OCI-LY3 (cell line): ENCODE results near the gene IFIT1.
A peak's percentile ranks its signal among the peaks of the same experiment; 100 is the strongest.
"Not testable (repeated sequence)": the region's sequence is repeated elsewhere in the genome, so short reads cannot be mapped to it uniquely, and the experiment has no call there.

Experiments
- H2AFZ ChIP-seq: fragments of 200-600, 300-600 bp; shearing (Covaris generic); 2 replicates; pipeline ENCODE4 v1.6.0; 2014; ENCODE audit warnings: antibody characterized with exemption, low read depth, low read length
- H3K27ac ChIP-seq: fragments of 200-600, 300-600 bp; sonication (generic); 2 replicates; pipeline ENCODE4 v1.5.1; 2014; ENCODE audit warnings: mild to moderate bottlenecking, low read length, moderate library complexity, mixed read lengths
- H3K27me3 ChIP-seq: fragments of 200-600, 300-600 bp; sonication (generic); 2 replicates; pipeline ENCODE4 v1.6.1; 2014; ENCODE audit warnings: low read depth, low read length, mixed read lengths
- H3K36me3 ChIP-seq: fragments of 200-600, 300-600 bp; sonication (generic); replicated peaks from 2 replicates; pipeline ENCODE3; 2014; ENCODE audit warnings: low read depth, low read length, mixed read lengths
- H3K4me1 ChIP-seq: fragments of 300-600, 200-600 bp; sonication (generic); 2 replicates; pipeline ENCODE4 v1.6.1; 2014; ENCODE audit warnings: low read length, mixed read lengths
- H3K4me2 ChIP-seq: fragments of 200-600, 300-600 bp; sonication (generic); 2 replicates; pipeline ENCODE4 v1.6.1; 2014; ENCODE audit warnings: low read length, mixed read lengths
- H3K4me3 ChIP-seq: fragments of 300-600, 200-600 bp; sonication (generic); 2 replicates; pipeline ENCODE4 v1.5.1; 2014; ENCODE audit warnings: antibody characterized with exemption, mild to moderate bottlenecking, low read length, moderate library complexity
- H3K79me2 ChIP-seq: fragments of 300-600, 200-600 bp; shearing (Covaris generic); 2 replicates; pipeline ENCODE4 v1.6.1; 2014; ENCODE audit warnings: mild to moderate bottlenecking, low read length, mixed read lengths
- H3K9ac ChIP-seq: fragments of 300-600, 200-600 bp; shearing (Covaris generic); 2 replicates; pipeline ENCODE4 v1.6.0; 2014; ENCODE audit warnings: mild to moderate bottlenecking, low read length, moderate library complexity
- H3K9me3 ChIP-seq: fragments of 200-600, 300-600 bp; shearing (Covaris generic); 2 replicates; pipeline ENCODE4 v1.6.1; 2014; ENCODE audit warnings: low read length, mixed read lengths; ENCODE audit not compliant: insufficient read depth
- H4K20me1 ChIP-seq: fragments of 200-600, 300-600 bp; sonication (generic); 2 replicates; pipeline ENCODE4 v1.6.1; 2016; ENCODE audit warnings: low read length, mixed read lengths; ENCODE audit not compliant: insufficient read depth
- EZH2phosphoT487 ChIP-seq: fragments of 200-600 bp; shearing (Covaris generic); IDR thresholded peaks from 2 replicates; pipeline ENCODE4 v1.6.1; 2018; ENCODE audit warnings: antibody characterized with exemption, mixed run types, low read depth
- TF ChIP-seq, protein P1 (sequence below): fragments of 200-600, 300-600 bp; sonication (generic); IDR thresholded peaks from 2 replicates; pipeline ENCODE4 v1.5.1; 2014; ENCODE audit warnings: antibody characterized with exemption, low read length, low read depth

The IFIT1 gene

DNA sequence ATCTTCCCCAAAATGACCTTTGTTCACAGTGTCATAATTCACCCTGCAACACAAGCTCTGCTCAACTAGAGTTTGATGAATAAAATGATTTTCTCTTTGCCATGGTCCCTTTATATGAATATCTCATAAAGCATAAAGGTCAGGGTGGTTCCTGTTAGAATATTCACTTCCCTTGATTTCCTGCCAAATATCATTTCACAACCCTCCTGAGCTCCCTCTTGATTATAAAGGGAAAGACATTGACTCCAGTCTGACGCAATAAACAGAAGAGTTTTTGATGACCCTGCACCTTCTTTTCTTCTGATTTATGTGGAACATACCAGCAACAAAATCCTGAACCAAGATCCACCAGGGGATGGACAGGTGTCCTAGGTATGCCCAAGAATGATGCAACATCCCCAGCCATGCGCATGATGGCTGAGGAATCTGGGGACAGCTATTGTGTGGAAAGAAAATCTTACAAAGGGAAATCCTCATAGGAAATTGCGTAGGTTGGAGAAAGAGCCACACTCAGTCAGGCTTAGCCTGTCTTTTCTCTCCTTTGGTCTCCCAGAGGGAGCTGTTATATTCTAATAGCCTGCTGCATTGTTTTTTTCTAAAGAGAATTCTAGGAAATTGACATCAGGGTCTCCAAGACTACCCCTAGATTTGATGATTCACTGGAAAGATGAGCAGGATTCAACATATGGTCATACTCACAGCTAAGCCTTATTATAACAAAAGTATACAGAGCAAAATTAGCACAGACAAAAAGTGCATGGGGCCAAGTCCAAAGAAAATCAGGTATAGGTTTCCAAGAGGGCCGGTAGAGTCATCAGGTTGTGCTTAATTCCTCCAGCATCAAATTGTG, 45.8 kb upstream of the IFIT1 start:
- no peak for TF ChIP-seq EZH2phosphoT487
- TF ChIP-seq, protein P1, sequence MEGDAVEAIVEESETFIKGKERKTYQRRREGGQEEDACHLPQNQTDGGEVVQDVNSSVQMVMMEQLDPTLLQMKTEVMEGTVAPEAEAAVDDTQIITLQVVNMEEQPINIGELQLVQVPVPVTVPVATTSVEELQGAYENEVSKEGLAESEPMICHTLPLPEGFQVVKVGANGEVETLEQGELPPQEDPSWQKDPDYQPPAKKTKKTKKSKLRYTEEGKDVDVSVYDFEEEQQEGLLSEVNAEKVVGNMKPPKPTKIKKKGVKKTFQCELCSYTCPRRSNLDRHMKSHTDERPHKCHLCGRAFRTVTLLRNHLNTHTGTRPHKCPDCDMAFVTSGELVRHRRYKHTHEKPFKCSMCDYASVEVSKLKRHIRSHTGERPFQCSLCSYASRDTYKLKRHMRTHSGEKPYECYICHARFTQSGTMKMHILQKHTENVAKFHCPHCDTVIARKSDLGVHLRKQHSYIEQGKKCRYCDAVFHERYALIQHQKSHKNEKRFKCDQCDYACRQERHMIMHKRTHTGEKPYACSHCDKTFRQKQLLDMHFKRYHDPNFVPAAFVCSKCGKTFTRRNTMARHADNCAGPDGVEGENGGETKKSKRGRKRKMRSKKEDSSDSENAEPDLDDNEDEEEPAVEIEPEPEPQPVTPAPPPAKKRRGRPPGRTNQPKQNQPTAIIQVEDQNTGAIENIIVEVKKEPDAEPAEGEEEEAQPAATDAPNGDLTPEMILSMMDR = no peak
- Histone ChIP-seq H4K20me1 (no peaks in the 10 kb centered on the region), H2AFZ (no peak overlapping the region), H3K79me2 (no peaks in the 10 kb centered on the region), H3K9ac (no peak overlapping the region), H3K4me1 (peaks cover 20% of the 10 kb centered on the region), H3K27me3 (no peaks in the 10 kb centered on the region), H3K36me3 (no peaks in the 10 kb centered on the region), H3K27ac (no peak overlapping the region), H3K4me3 (no peak overlapping the region), H3K4me2 (no peak overlapping the region), H3K9me3 (no peaks in the 10 kb centered on the region)

DNA sequence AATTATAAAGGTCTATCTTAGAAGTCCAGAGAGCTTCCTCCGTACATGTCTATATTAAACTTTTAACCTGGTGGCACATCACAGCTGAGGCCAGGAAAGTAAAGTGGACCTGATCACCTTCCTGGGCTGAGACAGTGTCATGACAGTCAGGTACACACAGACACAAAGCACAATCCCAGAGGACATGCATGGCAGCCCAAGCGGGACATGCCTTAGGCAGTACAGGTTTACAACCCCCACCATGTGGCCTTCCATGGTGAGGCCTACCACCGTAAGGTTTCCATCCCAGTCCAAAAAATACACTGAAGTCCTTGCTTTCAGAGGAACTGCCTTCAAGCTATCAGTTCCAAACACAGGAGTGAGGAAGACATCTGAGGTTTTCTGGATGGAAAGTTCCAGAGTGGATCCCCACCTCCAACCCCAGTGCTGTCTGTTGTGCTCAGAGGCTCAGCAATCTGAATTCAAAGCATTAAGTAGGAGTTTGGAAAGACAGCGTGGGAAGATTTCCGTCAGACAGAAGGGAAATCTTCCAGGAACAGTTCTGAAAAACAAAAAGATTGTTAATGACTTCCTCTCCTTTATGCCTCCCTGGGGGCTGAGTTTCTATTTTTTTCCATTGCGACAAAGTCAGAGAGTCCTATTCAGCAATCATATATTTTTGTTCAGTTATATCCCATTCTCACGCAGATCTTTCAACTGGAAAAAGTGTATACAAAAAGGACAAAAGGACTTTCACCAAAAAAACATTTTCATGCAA, 44.5 kb upstream of the IFIT1 start:
- no peak overlapping the region for H2AFZ ChIP-seq
- no peak for TF ChIP-seq EZH2phosphoT487
- TF ChIP-seq, protein P1 = no peak
- no peaks in the 10 kb centered on the region for H3K27me3 ChIP-seq
- no peak overlapping the region for H3K27ac ChIP-seq
- H3K4me3 ChIP-seq = no peak overlapping the region
- peaks cover 28% of the 10 kb centered on the region for H3K4me1 ChIP-seq
- H3K9me3 ChIP-seq = no peaks in the 10 kb centered on the region
- no peak overlapping the region for H3K4me2 ChIP-seq
- no peaks in the 10 kb centered on the region for H3K36me3 ChIP-seq
- no peaks in the 10 kb centered on the region for H4K20me1 ChIP-seq
- no peak overlapping the region for H3K9ac ChIP-seq
- H3K79me2 ChIP-seq = no peaks in the 10 kb centered on the region

DNA sequence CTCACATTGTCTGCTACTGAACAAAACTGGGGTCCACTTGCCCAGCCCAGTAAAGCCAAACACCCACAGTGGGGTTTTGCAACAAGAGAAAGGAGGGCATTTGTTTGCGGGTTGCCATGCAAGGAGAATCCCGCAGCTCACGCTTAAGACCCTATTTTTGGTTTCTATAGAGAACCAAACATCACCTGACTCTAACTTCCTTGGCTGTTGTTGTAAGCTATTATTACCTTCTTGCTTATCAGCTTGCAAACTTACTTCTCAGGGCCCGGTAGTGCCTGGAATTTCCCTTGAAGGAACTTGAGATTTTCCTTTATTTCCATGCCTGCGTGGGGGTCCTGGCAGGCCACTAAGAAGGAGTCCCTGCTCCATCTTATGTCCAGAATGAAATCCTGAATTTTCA, 43.9 kb upstream of the IFIT1 start:
- Histone ChIP-seq H2AFZ (no peak overlapping the region), H3K9me3 (no peaks in the 10 kb centered on the region), H3K4me2 (no peak overlapping the region), H3K79me2 (no peaks in the 10 kb centered on the region), H3K27me3 (no peaks in the 10 kb centered on the region), H3K4me1 (peaks cover 28% of the 10 kb centered on the region), H4K20me1 (no peaks in the 10 kb centered on the region), H3K9ac (no peak overlapping the region), H3K4me3 (no peak overlapping the region), H3K36me3 (no peaks in the 10 kb centered on the region), H3K27ac (no peak overlapping the region)
- no peak for TF ChIP-seq EZH2phosphoT487
- TF ChIP-seq, protein P1 = no peak

DNA sequence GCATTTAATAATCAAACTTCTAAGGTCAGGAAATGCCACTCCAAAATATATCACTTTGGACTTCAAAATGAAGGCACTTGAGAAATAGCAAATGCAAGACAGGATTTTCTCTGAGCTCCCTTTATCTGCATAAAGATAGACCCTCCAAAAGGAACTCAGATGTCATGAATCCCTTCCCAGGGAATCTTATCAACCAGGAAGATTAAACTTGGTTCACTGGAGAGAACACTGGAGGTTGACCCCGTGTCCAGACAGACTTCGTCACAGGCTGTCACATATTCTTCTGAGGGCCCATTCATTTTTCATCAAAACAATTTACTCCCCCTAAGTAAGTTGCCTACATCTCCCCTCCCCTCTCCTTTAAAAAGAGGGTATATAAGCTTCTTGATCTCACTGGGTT, 43.4 kb upstream of the IFIT1 start:
- no peak overlapping the region for H3K27ac ChIP-seq
- no peak overlapping the region for H3K4me2 ChIP-seq
- peaks cover 28% of the 10 kb centered on the region for H3K4me1 ChIP-seq
- H3K9ac ChIP-seq = no peak overlapping the region
- H4K20me1 ChIP-seq = no peaks in the 10 kb centered on the region
- no peaks in the 10 kb centered on the region for H3K36me3 ChIP-seq
- TF ChIP-seq EZH2phosphoT487 = no peak
- TF ChIP-seq, protein P1 = no peak
- no peak overlapping the region for H3K4me3 ChIP-seq
- no peaks in the 10 kb centered on the region for H3K79me2 ChIP-seq
- H3K9me3 ChIP-seq = no peaks in the 10 kb centered on the region
- H3K27me3 ChIP-seq = no peaks in the 10 kb centered on the region
- no peak overlapping the region for H2AFZ ChIP-seq

DNA sequence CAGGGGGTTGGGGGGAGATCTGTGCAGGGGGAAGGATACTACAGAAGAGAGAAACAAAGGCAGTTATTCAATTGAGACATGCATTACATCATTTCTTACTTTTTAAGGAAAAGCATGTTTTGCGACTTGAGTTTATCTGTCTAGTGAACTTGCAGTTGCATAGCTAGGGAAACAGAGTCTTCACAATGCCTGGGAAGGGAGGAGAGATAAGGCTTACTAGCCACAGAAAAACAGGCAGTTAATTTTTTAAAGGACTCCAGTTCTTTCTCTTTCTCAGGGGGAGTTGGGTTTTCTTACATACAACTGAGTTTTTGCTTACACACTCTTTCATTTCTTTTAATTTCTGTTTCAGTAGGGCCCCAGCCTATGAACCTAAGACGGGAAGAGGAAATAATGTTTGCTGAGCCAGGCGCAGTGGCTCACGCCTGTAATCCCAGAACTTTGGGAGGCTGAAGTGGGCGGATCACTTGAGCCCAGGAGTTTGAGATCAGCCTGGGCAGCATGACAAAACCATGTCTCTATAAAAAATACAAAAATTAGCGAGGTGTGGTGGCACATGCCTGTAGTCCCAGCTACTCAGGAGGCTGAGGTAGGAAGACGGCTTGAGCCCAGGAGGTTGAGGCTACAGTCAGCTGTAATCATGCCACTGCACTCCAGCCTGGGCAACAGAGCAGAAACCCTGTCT, 41.6 kb upstream of the IFIT1 start:
- H3K9me3 ChIP-seq, H4K20me1 ChIP-seq, H3K36me3 ChIP-seq, H2AFZ ChIP-seq, H3K27me3 ChIP-seq, H3K79me2 ChIP-seq: not testable (repeated sequence)
- peak overlapping the region; percentile 38; the same call in 1 of the 2 replicates for H3K27ac ChIP-seq
- H3K4me3 ChIP-seq = peak overlapping the region; percentile 52
- peak overlapping the region; percentile 35; the same call in 1 of the 2 replicates for H3K9ac ChIP-seq
- peaks cover 28% of the 10 kb centered on the region for H3K4me1 ChIP-seq
- peak overlapping the region; percentile 77 for H3K4me2 ChIP-seq
